Measurements from ENCODE around the gene GSTM3. TPM values are rescaled to one million over a fixed set of nuclear protein-coding genes. Genes with fewer than 3 reads are reported as not detected.

The GSTM3 gene
- total RNA-seq, 1 donor from 2014 or later = 18.5 TPM

DNA sequence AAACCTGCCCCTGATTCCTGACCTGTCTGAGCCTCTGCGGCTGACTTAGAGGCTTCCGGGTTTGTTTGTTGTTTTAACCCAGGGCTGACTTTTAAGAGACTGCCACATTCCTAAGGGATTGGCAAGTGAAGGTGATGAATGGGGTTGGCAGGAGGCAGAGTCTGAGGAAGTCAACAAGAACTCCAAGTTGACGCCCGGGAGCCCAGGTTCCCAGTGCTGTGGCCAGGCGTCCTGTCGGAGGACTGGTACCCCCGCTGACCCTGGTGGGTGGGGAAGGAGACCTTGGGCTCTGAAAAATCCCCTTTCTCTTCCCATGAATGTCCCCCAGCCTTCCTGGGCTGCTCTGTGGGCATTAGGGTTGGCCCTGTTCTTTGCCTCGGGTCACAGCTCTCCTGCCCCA is 42.6 kb upstream of the GSTM3 start:
- Histone ChIP-seq H3K9me3 (peaks cover 8% of the 10 kb centered on the region), H3K4me3 (no peak overlapping the region), H3K36me3 (no peaks in the 10 kb centered on the region), H3K27ac (peak overlapping the region; percentile 48), H3K4me1 (peaks cover 32% of the 10 kb centered on the region), H3K27me3 (ENCODE audit: low read depth) (no peaks in the 10 kb centered on the region)
- TF ChIP-seq, protein P1, sequence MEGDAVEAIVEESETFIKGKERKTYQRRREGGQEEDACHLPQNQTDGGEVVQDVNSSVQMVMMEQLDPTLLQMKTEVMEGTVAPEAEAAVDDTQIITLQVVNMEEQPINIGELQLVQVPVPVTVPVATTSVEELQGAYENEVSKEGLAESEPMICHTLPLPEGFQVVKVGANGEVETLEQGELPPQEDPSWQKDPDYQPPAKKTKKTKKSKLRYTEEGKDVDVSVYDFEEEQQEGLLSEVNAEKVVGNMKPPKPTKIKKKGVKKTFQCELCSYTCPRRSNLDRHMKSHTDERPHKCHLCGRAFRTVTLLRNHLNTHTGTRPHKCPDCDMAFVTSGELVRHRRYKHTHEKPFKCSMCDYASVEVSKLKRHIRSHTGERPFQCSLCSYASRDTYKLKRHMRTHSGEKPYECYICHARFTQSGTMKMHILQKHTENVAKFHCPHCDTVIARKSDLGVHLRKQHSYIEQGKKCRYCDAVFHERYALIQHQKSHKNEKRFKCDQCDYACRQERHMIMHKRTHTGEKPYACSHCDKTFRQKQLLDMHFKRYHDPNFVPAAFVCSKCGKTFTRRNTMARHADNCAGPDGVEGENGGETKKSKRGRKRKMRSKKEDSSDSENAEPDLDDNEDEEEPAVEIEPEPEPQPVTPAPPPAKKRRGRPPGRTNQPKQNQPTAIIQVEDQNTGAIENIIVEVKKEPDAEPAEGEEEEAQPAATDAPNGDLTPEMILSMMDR (IDR thresholded peaks at IDR 0.05) = no peak
- DNase-seq = peak; percentile 57
- peak; percentile 76 to 79 for ATAC-seq
- intact Hi-C loops (cut with DNase I) = no loop called here

DNA sequence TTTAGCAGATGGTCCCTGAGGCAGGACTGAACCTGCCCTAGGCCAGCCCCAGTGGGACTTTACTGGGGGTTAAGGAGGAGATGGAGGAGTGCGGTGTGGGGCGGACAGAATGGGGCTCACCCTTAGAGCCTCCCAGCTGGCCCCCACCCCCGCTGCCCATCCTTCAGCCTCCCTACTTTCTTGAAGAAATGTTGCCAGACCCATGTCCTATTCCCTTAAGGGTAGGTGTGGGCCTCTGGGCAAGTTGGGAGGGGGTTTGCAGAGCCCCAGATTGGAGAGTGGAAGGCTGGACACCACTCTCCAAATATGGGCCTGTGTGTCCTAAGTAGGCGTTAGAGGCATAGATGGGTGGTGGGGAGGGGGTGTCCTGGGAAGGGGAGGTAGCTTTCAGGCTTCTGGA is 42.1 kb upstream of the GSTM3 start:
- DNase-seq (peak; percentile 36), ATAC-seq (peak; percentile 3 to 6)
- H3K9me3 ChIP-seq = peaks cover 8% of the 10 kb centered on the region
- peak overlapping the region; percentile 48 for H3K27ac ChIP-seq
- no peaks in the 10 kb centered on the region for H3K27me3 ChIP-seq (ENCODE audit: low read depth)
- H3K36me3 ChIP-seq = no peaks in the 10 kb centered on the region
- TF ChIP-seq, protein P1 (IDR thresholded peaks at IDR 0.05) = no peak
- intact Hi-C loops (cut with DNase I) = no loop called here
- H3K4me1 ChIP-seq = peaks cover 30% of the 10 kb centered on the region
- no peak overlapping the region for H3K4me3 ChIP-seq

DNA sequence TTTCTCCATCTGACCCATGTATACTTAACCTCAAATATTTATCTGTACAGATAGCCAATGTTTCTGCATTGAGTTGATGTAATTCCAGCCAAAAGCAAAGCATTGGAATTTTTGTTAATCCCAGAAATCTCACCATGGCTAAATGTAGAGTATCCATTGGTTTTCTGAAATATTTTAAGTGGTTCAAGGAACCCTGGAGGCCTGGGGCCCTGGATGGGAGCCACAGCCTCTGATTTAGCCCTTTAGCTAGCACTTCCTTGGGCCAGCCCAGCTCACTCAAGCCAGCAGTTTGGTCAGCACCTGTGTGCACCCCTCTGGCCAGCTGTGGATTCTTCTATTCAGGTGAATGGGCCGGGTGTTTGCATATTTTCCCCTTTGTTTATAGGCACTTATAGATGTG is 41.7 kb upstream of the GSTM3 start:
- Histone ChIP-seq H3K4me1 (peaks cover 32% of the 10 kb centered on the region), H3K36me3 (no peaks in the 10 kb centered on the region), H3K27me3 (ENCODE audit: low read depth) (no peaks in the 10 kb centered on the region), H3K27ac (peak overlapping the region; percentile 48), H3K9me3 (peaks cover 8% of the 10 kb centered on the region), H3K4me3 (no peak overlapping the region)
- intact Hi-C loops (cut with DNase I) = no loop called here
- TF ChIP-seq, protein P1 (IDR thresholded peaks at IDR 0.05) = no peak
- ATAC-seq (no peak), DNase-seq (peak; percentile 37)

DNA sequence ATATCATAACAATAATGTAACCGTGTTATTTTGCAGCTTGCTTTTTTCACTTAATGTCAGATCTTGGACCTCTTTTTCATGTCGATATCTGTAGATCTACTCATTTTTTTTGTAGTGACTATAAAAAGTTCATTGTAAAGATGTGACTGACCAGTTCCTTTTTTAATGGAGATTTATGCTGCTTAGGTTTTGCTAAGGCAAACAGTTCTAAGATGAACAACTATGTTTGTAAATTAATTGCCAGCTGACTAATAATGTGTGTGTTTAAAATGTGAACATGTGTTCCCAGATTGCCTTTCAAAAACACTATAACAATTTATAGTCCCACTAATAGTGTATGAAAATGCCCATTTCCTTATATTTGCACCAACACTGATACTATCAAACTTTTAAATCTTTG is 41.0 kb upstream of the GSTM3 start:
- intact Hi-C loops (cut with DNase I) = no loop called here
- TF ChIP-seq, protein P1 (IDR thresholded peaks at IDR 0.05) = no peak

DNA sequence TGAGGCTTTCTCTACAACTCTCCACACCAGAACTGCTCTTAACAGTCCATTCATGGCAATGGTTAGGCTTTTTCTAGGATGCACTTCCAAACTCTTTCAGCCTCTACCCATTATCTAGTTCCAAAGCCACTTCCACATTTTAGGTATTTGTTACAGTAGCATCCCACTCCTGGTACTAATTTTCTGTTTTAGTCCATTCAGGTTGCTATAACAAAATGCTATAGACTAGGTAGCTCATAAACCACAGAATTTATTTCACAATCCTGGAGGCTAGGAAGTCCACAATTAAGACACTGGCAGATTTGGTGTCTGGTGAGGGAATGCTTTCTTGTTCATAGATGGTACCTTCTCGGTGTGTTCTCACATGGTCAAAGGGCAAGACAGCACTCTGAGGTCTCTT is 40.1 kb upstream of the GSTM3 start:
- Histone ChIP-seq H3K9me3 (peaks cover 8% of the 10 kb centered on the region), H3K27me3 (ENCODE audit: low read depth) (no peaks in the 10 kb centered on the region), H3K36me3 (no peaks in the 10 kb centered on the region), H3K4me3 (no peak overlapping the region), H3K4me1 (peaks cover 33% of the 10 kb centered on the region), H3K27ac (no peak overlapping the region)
- DNase-seq (no peak), ATAC-seq (no peak)
- TF ChIP-seq, protein P1 (IDR thresholded peaks at IDR 0.05) = no peak
- intact Hi-C loops (cut with DNase I) = no loop called here

More for the DNA sequence above, 41.0 kb upstream of the GSTM3 start:
- H3K9me3 ChIP-seq = peaks cover 8% of the 10 kb centered on the region
- H3K4me3 ChIP-seq = no peak overlapping the region
- ATAC-seq (no peak), DNase-seq (no peak)
- H3K4me1 ChIP-seq = peaks cover 38% of the 10 kb centered on the region
- no peak overlapping the region for H3K27ac ChIP-seq
- no peaks in the 10 kb centered on the region for H3K36me3 ChIP-seq
- H3K27me3 ChIP-seq (ENCODE audit: low read depth) = no peaks in the 10 kb centered on the region
